ENCODE measurements around the gene SLAIN2.

SLAIN2 gene

GRCh38 chr4:48322063-48322462 lies 19.3 kb upstream of the SLAIN2 start:
- no peaks in the 10 kb centered on the region for H3K79me2 ChIP-seq (ENCODE audit: control insufficient read depth, low read length)
- no peaks in the 10 kb centered on the region for H3K27me3 ChIP-seq (ENCODE audit: control insufficient read depth, low read length)
- no peak overlapping the region for H3K27ac ChIP-seq (ENCODE audit: low read depth, low read length)
- H3K36me3 ChIP-seq (ENCODE audit: control insufficient read depth, low read length): no peaks in the 10 kb centered on the region
- no peak overlapping the region for H3K4me3 ChIP-seq (ENCODE audit: low read length)
- no peak for TF ChIP-seq EZH2phosphoT487 (IDR thresholded peaks at IDR 0.05; ENCODE audit: borderline replicate concordance, low read length)
- TF ChIP-seq CTCF (IDR thresholded peaks at IDR 0.05; ENCODE audit: low read depth, low read length, poor library complexity, severe bottlenecking): no peak
- H3K4me2 ChIP-seq (ENCODE audit: low read length): no peak overlapping the region
- H4K20me1 ChIP-seq (ENCODE audit: control insufficient read depth, insufficient read depth, low read depth, low read length): no peaks in the 10 kb centered on the region
- H3K9me3 ChIP-seq (ENCODE audit: control insufficient read depth, insufficient read depth, low read length): no peaks in the 10 kb centered on the region
- no peaks in the 10 kb centered on the region for H3K4me1 ChIP-seq (ENCODE audit: control insufficient read depth, low read length)
- no peaks in the 10 kb centered on the region for H3F3A ChIP-seq (ENCODE audit: control insufficient read depth, insufficient read depth)
- H3K9me2 ChIP-seq (replicated peaks; ENCODE audit: control insufficient read depth, low read length): no peaks in the 10 kb centered on the region

- Histone ChIP-seq H3K36me3 (ENCODE audit: control insufficient read depth, low read length) (no peaks in the 10 kb centered on the region), H3K4me1 (ENCODE audit: control insufficient read depth, low read length) (no peaks in the 10 kb centered on the region), H3K4me2 (ENCODE audit: low read length) (no peak overlapping the region), H3K9me2 (replicated peaks; ENCODE audit: control insufficient read depth, low read length) (no peaks in the 10 kb centered on the region), H3K27ac (ENCODE audit: low read depth, low read length) (no peak overlapping the region), H3F3A (ENCODE audit: control insufficient read depth, insufficient read depth) (no peaks in the 10 kb centered on the region), H3K4me3 (ENCODE audit: low read length) (no peak overlapping the region), H4K20me1 (ENCODE audit: control insufficient read depth, insufficient read depth, low read depth, low read length) (no peaks in the 10 kb centered on the region), H3K79me2 (ENCODE audit: control insufficient read depth, low read length) (no peaks in the 10 kb centered on the region), H3K9me3 (ENCODE audit: control insufficient read depth, insufficient read depth, low read length) (no peaks in the 10 kb centered on the region), H3K27me3 (ENCODE audit: control insufficient read depth, low read length) (0 out of 2 replicates have a peak, but pooled peaks cover 3% of the 10 kb centered on the region)
- no peak for TF ChIP-seq CTCF (IDR thresholded peaks at IDR 0.05; ENCODE audit: low read depth, low read length, poor library complexity, severe bottlenecking)
- no peak for TF ChIP-seq EZH2phosphoT487 (IDR thresholded peaks at IDR 0.05; ENCODE audit: borderline replicate concordance, low read length)
These were observed 17.0 kb upstream of the SLAIN2 start for GRCh38 chr4:48324281-48324680.

GRCh38 chr4:48329193-48329592 lies 12.1 kb upstream of the SLAIN2 start:
- Histone ChIP-seq H4K20me1 (ENCODE audit: control insufficient read depth, insufficient read depth, low read depth, low read length) (no peaks in the 10 kb centered on the region), H3K4me3 (ENCODE audit: low read length) (no peak overlapping the region), H3K27me3 (ENCODE audit: control insufficient read depth, low read length) (0 out of 2 replicates have a peak, but pooled peaks cover 3% of the 10 kb centered on the region), H3K36me3 (ENCODE audit: control insufficient read depth, low read length) (no peaks in the 10 kb centered on the region), H3K9me2 (replicated peaks; ENCODE audit: control insufficient read depth, low read length) (no peaks in the 10 kb centered on the region), H3K79me2 (ENCODE audit: control insufficient read depth, low read length) (no peaks in the 10 kb centered on the region), H3F3A (ENCODE audit: control insufficient read depth, insufficient read depth) (no peaks in the 10 kb centered on the region), H3K27ac (ENCODE audit: low read depth, low read length) (no peak overlapping the region), H3K9me3 (ENCODE audit: control insufficient read depth, insufficient read depth, low read length) (no peaks in the 10 kb centered on the region), H3K4me1 (ENCODE audit: control insufficient read depth, low read length) (no peaks in the 10 kb centered on the region), H3K4me2 (ENCODE audit: low read length) (no peak overlapping the region)
- TF ChIP-seq CTCF (IDR thresholded peaks at IDR 0.05; ENCODE audit: low read depth, low read length, poor library complexity, severe bottlenecking) (no peak), EZH2phosphoT487 (IDR thresholded peaks at IDR 0.05; ENCODE audit: borderline replicate concordance, low read length) (no peak)
